PC-3 (cell line): Measurements from ENCODE around the gene CSHL1. TPM values are rescaled to one million over a fixed set of nuclear protein-coding genes. Genes with fewer than 3 reads are reported as not detected.
A peak's percentile ranks its signal among the peaks of the same experiment; 100 is the strongest.
"Not testable (repeated sequence)": the region's sequence is repeated elsewhere in the genome, so short reads cannot be mapped to it uniquely, and the experiment has no call there.

Source experiments
- ATAC-seq: fragments of 200-7000 bp; cut with Tn5 transposase; 2 replicates; pipeline ENCODE4 v1.9.1; 2020; ENCODE audit warnings: mild to moderate bottlenecking, moderate library complexity
- BruUV-seq: library from RNA; stranded (reverse); fragments of 400-500 nt; replicated peaks from 2 replicates; lab custom pipeline; 2021; lab: Mats Ljungman, UMichigan
- CTCF ChIA-PET: fragments of 300-600 bp; sonication (Branson Sonifier 250); formaldehyde crosslinking; loops from one replicate; lab custom pipeline; 2022; ENCODE audit warnings: antibody characterized with exemption; lab: Charles Lee
- POLR2A ChIA-PET: fragments of 300-600 bp; sonication (Branson Sonifier 250); formaldehyde crosslinking; loops from one replicate; lab custom pipeline; 2022; ENCODE audit warnings: antibody characterized with exemption; ENCODE audit not compliant: unreplicated experiment; lab: Charles Lee
- DNase-seq: peaks from one replicate; pipeline ENCODE4 v3.0.0-alpha.2; 2015
- H2AFZ ChIP-seq: fragments of 300-600 bp; sonication (generic); 2 replicates; pipeline ENCODE4 v1.6.0; 2016; ENCODE audit warnings: antibody characterized with exemption, low read length
- H3F3A ChIP-seq: fragments of 300-600 bp; sonication (generic); one replicate; pipeline ENCODE4 v1.6.0; 2017; ENCODE audit warnings: antibody characterized with exemption, low read length, control low read depth, mild to moderate bottlenecking; ENCODE audit not compliant: unreplicated experiment
- H3K27ac ChIP-seq: fragments of 300-600 bp; sonication (generic); 2 replicates; pipeline ENCODE4 v1.5.1; 2016; ENCODE audit warnings: mild to moderate bottlenecking, low read length
- H3K27me3 ChIP-seq: fragments of 300-600 bp; sonication (generic); 2 replicates; pipeline ENCODE4 v1.6.1; 2016; ENCODE audit warnings: low read length, mixed read lengths
- H3K36me3 ChIP-seq: fragments of 300-600 bp; sonication (generic); 2 replicates; pipeline ENCODE4 v1.6.1; 2016; ENCODE audit warnings: low read depth, mixed run types, low read length, mixed read lengths
- H3K4me1 ChIP-seq: fragments of 300-600 bp; sonication (generic); 2 replicates; pipeline ENCODE4 v1.5.1; 2016; ENCODE audit warnings: low read length; ENCODE audit not compliant: insufficient read depth
- H3K4me2 ChIP-seq: fragments of 300-600 bp; sonication (generic); 2 replicates; pipeline ENCODE4 v1.6.0; 2016; ENCODE audit warnings: low read length
- H3K4me3 ChIP-seq: fragments of 300-600 bp; sonication (generic); 2 replicates; pipeline ENCODE4 v1.5.1; 2016; ENCODE audit warnings: mild to moderate bottlenecking, low read length, mixed read lengths
- H3K79me2 ChIP-seq: fragments of 300-600 bp; sonication (generic); 2 replicates; pipeline ENCODE4 v1.6.1; 2017; ENCODE audit warnings: low read length, mixed read lengths
- H3K9ac ChIP-seq: fragments of 300-600 bp; sonication (generic); 2 replicates; pipeline ENCODE4 v1.6.0; 2016; ENCODE audit warnings: mild to moderate bottlenecking, low read length
- H3K9me2 ChIP-seq: fragments of 300-600 bp; sonication (generic); replicated peaks from 2 replicates; pipeline ENCODE4 v1.6.1; 2016; ENCODE audit warnings: mixed run types, low read length, mixed read lengths
- H3K9me3 ChIP-seq: fragments of 300-600 bp; sonication (generic); 2 replicates; pipeline ENCODE4 v1.6.1; 2016; ENCODE audit warnings: low read length, mixed read lengths
- H4K20me1 ChIP-seq: fragments of 300-600 bp; sonication (generic); 2 replicates; pipeline ENCODE4 v1.6.1; 2016; ENCODE audit warnings: low read length, mixed read lengths
- intact Hi-C: fragments of 100-400 bp; cut with micrococcal nuclease; formaldehyde crosslinking; loops from 2 replicates; pipeline ENCODE4 v1.9.0; 2023
- total RNA-seq: library from RNA; depleted of rRNA; stranded (reverse); fragments of >200 nt; gene quantifications from 2 replicates; pipeline ENCODE4 v1.2.3, GENCODE V29; 2014

Gene CSHL1
- total RNA-seq, 1 experiment from 2014 or later = not detected

DNA sequence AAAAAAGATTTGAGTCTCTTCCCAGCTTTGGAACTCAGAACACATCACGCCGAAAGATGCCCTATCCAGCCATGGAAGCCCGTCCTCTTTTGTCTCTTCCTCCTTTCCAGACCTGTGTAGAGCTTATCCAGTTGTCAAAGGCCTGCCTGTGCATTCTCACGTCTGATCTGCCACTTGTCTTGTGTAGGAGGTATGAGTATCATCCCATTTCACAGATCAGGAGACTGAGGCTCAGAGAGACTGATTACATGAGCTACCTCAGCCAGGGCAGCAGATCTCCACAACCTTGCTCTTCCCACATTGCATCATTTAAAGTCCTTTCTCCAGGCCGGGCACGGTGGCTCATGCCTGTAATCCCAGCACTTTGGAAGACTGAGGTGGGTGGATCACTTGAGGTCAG lies 36.4 kb downstream of the CSHL1 start:
- intact Hi-C loops, DNase-seq, H4K20me1 ChIP-seq, CTCF ChIA-PET, H3K9ac ChIP-seq, H3K9me2 ChIP-seq, H3K4me2 ChIP-seq, H3K79me2 ChIP-seq, ATAC-seq, POLR2A ChIA-PET, H3K4me1 ChIP-seq, H3K9me3 ChIP-seq, H3K36me3 ChIP-seq, BruUV-seq, H2AFZ ChIP-seq, H3K4me3 ChIP-seq, H3K27me3 ChIP-seq, H3F3A ChIP-seq, H3K27ac ChIP-seq: not testable (repeated sequence)

DNA sequence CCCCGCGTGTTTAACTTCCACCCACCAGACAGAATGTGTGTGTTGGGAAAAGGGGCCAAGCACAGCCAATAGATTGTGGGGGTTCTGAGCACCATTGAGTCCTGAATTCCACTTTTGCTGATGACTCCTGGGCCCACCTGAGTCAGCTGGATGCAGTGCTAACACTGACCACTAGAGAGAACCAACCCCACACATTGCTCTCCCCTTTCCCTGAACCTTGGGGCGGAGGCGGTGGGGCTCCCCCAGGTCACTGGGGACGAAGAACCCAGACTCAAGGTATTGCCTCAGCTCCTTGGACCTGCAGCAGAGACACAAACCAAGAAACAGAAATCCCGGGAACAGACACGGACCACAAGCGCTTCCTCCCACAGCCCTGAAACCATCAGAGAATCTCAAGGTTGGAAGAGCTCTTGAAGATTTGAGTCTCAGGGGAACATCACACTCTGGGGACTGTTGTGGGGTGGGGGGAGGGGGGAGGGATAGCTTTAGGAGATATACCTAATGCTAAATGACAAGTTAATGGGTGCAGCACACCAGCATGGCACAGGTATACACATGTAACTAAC lies 36.9 kb downstream of the CSHL1 start:
- H3K4me1 ChIP-seq, H3K9me3 ChIP-seq, CTCF ChIA-PET, intact Hi-C loops, H3K79me2 ChIP-seq, BruUV-seq, H3K4me3 ChIP-seq, H3K9me2 ChIP-seq, H3K9ac ChIP-seq, H2AFZ ChIP-seq, H4K20me1 ChIP-seq, H3F3A ChIP-seq, H3K36me3 ChIP-seq, H3K4me2 ChIP-seq, H3K27ac ChIP-seq, H3K27me3 ChIP-seq, DNase-seq: not testable (repeated sequence)
- ATAC-seq = peak; percentile 42; the same call in 1 of the 2 replicates
- POLR2A ChIA-PET = interaction anchor here (0.7 kb wide), 1 partner anchor 72 kb away, joined by 3 read pairs; no protein-coding TSS in a partner anchor

DNA sequence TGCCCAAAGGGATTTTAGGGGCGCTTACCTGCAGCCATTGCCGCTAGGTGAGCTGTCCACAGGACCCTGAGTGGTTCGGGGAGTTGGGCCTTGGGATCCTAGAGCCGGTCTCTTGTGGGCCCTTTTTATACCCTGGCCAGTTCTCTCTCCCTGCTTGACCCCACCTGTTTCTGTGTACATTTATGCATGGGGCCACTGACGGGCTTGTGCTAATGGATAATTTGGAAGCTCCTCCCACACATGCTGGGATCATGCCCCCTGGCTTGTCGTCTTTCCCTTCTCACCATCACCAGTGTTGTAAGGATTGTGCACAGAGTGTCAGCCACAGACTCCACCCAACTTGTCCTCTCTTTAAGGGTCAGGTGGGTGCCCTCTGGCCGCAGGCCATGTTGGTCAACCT lies 37.5 kb downstream of the CSHL1 start, which contains the start of gene CSH2:
CSH2 (minus strand) TSS at position 101 of the 400 bp plus-strand sequence; CDS start at position 38, 63 bp downstream.
- intact Hi-C loops, H3K9me2 ChIP-seq, H3K36me3 ChIP-seq, CTCF ChIA-PET, H3K79me2 ChIP-seq, H3K4me2 ChIP-seq, H3K27ac ChIP-seq, H3K4me1 ChIP-seq, H3F3A ChIP-seq, ATAC-seq, DNase-seq, H2AFZ ChIP-seq, H3K9me3 ChIP-seq, H3K4me3 ChIP-seq, H4K20me1 ChIP-seq, H3K27me3 ChIP-seq, H3K9ac ChIP-seq, BruUV-seq: not testable (repeated sequence)
- POLR2A ChIA-PET = interaction anchor here (0.7 kb wide), 1 partner anchor 73 kb away, joined by 3 read pairs; no protein-coding TSS in a partner anchor

DNA sequence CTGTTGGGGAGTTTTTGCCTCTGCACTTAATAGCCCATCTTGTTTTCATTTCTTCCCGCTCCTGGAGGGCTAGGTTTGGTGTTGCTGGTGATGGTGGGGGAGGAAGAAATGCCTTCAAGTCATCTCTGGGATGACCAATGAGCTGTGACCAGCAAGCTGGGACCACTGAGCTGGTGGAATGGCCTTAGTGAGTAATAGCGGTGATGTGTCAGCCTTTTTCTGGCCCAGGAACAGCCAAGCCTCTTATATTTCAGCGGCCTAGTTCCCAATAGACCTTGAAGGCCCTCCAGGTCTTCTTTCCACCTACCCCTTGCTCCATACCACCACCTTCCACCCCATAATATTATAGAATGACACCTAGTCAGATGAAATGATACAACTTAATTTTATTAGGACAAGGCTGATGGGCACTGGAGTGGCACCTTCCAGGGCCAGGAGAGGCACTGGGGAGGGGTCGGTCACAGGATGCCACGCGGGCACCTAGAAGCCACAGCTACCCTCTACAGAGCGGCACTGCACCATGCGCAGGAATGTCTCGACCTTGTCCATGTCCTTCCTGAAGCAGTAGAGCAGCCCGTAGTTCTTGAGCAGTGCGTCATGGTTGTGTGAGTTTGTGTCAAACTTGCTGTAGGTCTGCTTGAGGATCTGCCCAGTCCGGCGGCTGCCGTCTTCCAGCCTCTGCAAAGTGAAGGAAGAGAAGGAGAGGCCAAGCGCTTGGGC lies 39.3 kb downstream of the CSHL1 start:
- H4K20me1 ChIP-seq, H3K9ac ChIP-seq, H3K27me3 ChIP-seq, DNase-seq, H3K36me3 ChIP-seq, H3F3A ChIP-seq, H3K4me3 ChIP-seq, intact Hi-C loops, BruUV-seq, H3K4me1 ChIP-seq, POLR2A ChIA-PET, H3K4me2 ChIP-seq, CTCF ChIA-PET, H2AFZ ChIP-seq, H3K27ac ChIP-seq, ATAC-seq, H3K9me3 ChIP-seq, H3K9me2 ChIP-seq, H3K79me2 ChIP-seq: not testable (repeated sequence)

- H3K4me3 ChIP-seq, H3K36me3 ChIP-seq, H3K79me2 ChIP-seq, H3K27ac ChIP-seq, H4K20me1 ChIP-seq, POLR2A ChIA-PET, DNase-seq, H3K4me2 ChIP-seq, BruUV-seq, H3K9ac ChIP-seq, H3F3A ChIP-seq, ATAC-seq, H3K9me2 ChIP-seq, H3K27me3 ChIP-seq, H3K9me3 ChIP-seq, H2AFZ ChIP-seq, H3K4me1 ChIP-seq, intact Hi-C loops: not testable (repeated sequence)
- CTCF ChIA-PET = interaction anchor here (1.1 kb wide), 1 partner anchor 44 kb away, joined by 3 read pairs; no protein-coding TSS in a partner anchor
Measured at GRCh38 chr17:63870292-63870665, 40.8 kb downstream of the CSHL1 start.

DNA sequence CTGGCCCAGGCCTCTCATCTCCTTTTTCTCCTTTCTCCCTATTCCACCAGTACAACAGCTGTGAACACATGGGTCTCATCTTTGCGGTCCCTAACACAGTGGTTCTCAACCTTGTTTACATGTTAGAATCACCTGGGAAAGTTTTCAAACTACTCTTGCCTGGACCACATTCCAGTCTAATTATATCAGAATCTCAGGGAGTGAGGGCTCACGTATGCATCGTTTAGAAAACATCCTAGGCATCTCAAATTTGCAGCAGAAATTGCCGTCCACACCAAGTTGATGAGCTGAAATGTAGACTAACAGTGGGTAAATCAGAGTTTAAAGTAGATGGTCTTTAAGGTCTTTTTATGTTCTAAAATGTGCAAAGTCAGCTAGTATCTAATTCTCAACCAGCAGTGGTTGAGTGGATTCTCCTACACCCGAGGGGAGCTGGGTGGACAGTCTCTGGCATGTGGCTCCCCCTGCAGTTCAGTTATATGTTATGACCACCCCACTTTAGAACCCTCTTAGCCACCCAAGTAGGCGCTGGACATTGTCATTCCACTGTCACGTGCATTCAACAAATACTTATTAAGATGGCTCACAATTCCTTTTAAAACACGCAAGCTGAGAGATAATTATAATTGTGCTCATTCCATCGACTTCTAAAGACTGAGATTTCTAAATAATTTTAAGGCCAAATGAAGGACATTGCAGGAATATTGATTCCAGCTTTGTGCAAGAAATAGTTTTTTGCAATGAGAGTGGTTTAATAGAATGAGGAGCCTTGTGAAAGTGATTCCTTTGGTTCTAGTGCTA lies 41.4 kb downstream of the CSHL1 start:
- DNase-seq = peak; percentile 45
- CTCF ChIA-PET = interaction anchor here (1.1 kb wide), 1 partner anchor 43 kb away, joined by 3 read pairs; no protein-coding TSS in a partner anchor
- H3K9ac ChIP-seq, POLR2A ChIA-PET, H4K20me1 ChIP-seq, intact Hi-C loops, H3K9me3 ChIP-seq, H3K4me1 ChIP-seq, H3K27ac ChIP-seq, H3K4me2 ChIP-seq, BruUV-seq, H3K27me3 ChIP-seq, H3K36me3 ChIP-seq, H3K79me2 ChIP-seq, H3F3A ChIP-seq, H3K9me2 ChIP-seq, H2AFZ ChIP-seq, H3K4me3 ChIP-seq: not testable (repeated sequence)
- peak; percentile 18; the same call in 1 of the 2 replicates for ATAC-seq
